Gastroesophageal sphincter (tissue), 3 donors: ENCODE data around the gene OR52B6.

Source experiments
- EP300 ChIP-seq: sonication (generic); formaldehyde crosslinking; IDR thresholded peaks from one replicate; pipeline ENCODE4 v1.6.1; 2017; ENCODE audit warnings: antibody characterized with exemption, mild to moderate bottlenecking
- POLR2A ChIP-seq, 2 donors: fragments of 450-650 bp; IDR thresholded peaks; one replicate each; pipeline ENCODE4 v1.6.1; 2017; ENCODE audit warnings: antibody characterized with exemption in 2 of 2, mild to moderate bottlenecking in 2 of 2, moderate library complexity in 1 of 2
- POLR2AphosphoS5 ChIP-seq: sonication (generic); formaldehyde crosslinking; IDR thresholded peaks from one replicate; pipeline ENCODE4 v1.6.1; 2017; ENCODE audit warnings: antibody characterized with exemption
- TF ChIP-seq, protein P1 (sequence below), 4 experiments: fragments of 200-600 bp in 2 of 4; fragments of 450-650 bp in 2 of 4; sonication (generic) in 1 of 4; IDR thresholded peaks; one replicate each; pipeline ENCODE4 v1.5.1; 2017 to 2019; ENCODE audit warnings: antibody characterized with exemption in 4 of 4, mild to moderate bottlenecking in 2 of 4, moderate library complexity in 2 of 4

DNA sequence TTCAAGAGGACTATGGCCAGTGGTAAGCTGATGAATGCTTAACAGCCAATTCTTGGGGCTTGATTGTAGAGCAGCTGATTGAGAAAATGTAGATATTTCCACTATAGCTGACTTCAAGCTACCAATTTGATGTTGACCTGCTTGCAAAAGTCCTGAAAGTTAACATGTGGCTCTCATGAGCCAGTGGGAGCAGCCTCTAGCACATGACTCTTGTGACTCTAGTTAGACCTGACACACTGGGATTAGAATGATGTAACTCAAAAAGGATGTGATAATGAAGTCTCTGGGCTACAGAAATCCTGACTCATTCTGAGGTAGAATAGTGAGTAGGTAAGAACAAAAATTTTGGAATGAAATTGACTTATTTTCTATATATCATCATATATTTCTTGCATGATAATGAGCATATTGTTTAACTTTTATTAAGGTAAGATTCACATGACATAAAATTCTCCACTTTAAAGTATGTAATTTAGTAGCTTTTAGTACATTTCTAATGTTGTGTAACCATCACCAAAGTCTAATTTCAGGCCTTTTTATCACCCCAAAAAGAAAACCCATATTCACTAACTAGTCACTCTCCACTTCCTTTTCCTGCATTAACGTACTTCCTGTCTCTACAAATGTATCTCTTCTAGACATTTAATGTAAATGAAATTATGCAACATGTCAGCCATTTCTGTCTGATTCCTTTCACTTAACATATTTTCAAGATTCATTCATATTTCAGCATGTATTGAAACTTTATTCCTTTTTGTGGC is 16.2 kb upstream of the OR52B6 start:
- TF ChIP-seq, protein P1, sequence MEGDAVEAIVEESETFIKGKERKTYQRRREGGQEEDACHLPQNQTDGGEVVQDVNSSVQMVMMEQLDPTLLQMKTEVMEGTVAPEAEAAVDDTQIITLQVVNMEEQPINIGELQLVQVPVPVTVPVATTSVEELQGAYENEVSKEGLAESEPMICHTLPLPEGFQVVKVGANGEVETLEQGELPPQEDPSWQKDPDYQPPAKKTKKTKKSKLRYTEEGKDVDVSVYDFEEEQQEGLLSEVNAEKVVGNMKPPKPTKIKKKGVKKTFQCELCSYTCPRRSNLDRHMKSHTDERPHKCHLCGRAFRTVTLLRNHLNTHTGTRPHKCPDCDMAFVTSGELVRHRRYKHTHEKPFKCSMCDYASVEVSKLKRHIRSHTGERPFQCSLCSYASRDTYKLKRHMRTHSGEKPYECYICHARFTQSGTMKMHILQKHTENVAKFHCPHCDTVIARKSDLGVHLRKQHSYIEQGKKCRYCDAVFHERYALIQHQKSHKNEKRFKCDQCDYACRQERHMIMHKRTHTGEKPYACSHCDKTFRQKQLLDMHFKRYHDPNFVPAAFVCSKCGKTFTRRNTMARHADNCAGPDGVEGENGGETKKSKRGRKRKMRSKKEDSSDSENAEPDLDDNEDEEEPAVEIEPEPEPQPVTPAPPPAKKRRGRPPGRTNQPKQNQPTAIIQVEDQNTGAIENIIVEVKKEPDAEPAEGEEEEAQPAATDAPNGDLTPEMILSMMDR (IDR thresholded peaks at IDR 0.05) = no peak
- TF ChIP-seq POLR2A (IDR thresholded peaks at IDR 0.05) (no peak), POLR2AphosphoS5 (no peak), EP300 (no peak)
